MM.1S (cell line): ENCODE results near the gene SERBP1.

Source experiments
- DNase-seq: peaks from one replicate; pipeline ENCODE4 v3.0.0-alpha.2; 2015
- H2AFZ ChIP-seq: fragments of 300-600 bp; sonication (generic); 2 replicates; pipeline ENCODE4 v1.6.0; 2016; ENCODE audit warnings: antibody characterized with exemption, low read length
- H3F3A ChIP-seq: fragments of 300-600 bp; sonication (generic); 2 replicates; pipeline ENCODE4 v1.6.1; 2016; ENCODE audit warnings: mild to moderate bottlenecking, antibody characterized with exemption, low read length, moderate library complexity, mixed read lengths; ENCODE audit not compliant: insufficient read depth
- H3K27ac ChIP-seq: fragments of 300-600 bp; sonication (generic); 2 replicates; pipeline ENCODE4 v1.5.1; 2016; ENCODE audit warnings: mild to moderate bottlenecking, low read length
- H3K27me3 ChIP-seq: fragments of 300-600 bp; sonication (generic); replicated peaks from 2 replicates; pipeline ENCODE4 v1.6.0; 2016; ENCODE audit warnings: low read length; ENCODE audit not compliant: insufficient read depth
- H3K36me3 ChIP-seq: fragments of 300-600 bp; sonication (generic); replicated peaks from 2 replicates; pipeline ENCODE4 v1.6.1; 2016; ENCODE audit warnings: mild to moderate bottlenecking, low read length, mixed read lengths; ENCODE audit not compliant: insufficient read depth
- H3K4me1 ChIP-seq: fragments of 300-600 bp; sonication (generic); 2 replicates; pipeline ENCODE4 v1.6.1; 2016; ENCODE audit warnings: low read length, mixed read lengths
- H3K4me2 ChIP-seq: fragments of 300-600 bp; sonication (generic); 2 replicates; pipeline ENCODE4 v1.6.0; 2016; ENCODE audit warnings: low read depth, low read length
- H3K4me3 ChIP-seq: fragments of 300-600 bp; sonication (generic); 2 replicates; pipeline ENCODE4 v1.5.1; 2016; ENCODE audit warnings: low read length, mixed read lengths
- H3K79me2 ChIP-seq: fragments of 300-600 bp; sonication (generic); 2 replicates; pipeline ENCODE4 v1.6.1; 2016; ENCODE audit warnings: mixed run types, low read length, mixed read lengths
- H3K9ac ChIP-seq: fragments of 300-600 bp; sonication (generic); 2 replicates; pipeline ENCODE4 v1.6.1; 2016; ENCODE audit warnings: low read length, mixed read lengths
- H3K9me2 ChIP-seq: fragments of 300-600 bp; sonication (generic); replicated peaks from 2 replicates; pipeline ENCODE4 v1.6.1; 2016; ENCODE audit warnings: mild to moderate bottlenecking, low read length, mixed read lengths; ENCODE audit not compliant: insufficient read depth
- H3K9me3 ChIP-seq: fragments of 300-600 bp; sonication (generic); replicated peaks from 2 replicates; pipeline ENCODE4 v1.6.1; 2016; ENCODE audit warnings: mild to moderate bottlenecking, low read length, mixed read lengths; ENCODE audit not compliant: insufficient read depth
- H4K20me1 ChIP-seq: fragments of 300-600 bp; sonication (generic); 2 replicates; pipeline ENCODE4 v1.6.1; 2016; ENCODE audit warnings: mild to moderate bottlenecking, low read length, moderate library complexity, mixed read lengths; ENCODE audit not compliant: insufficient read depth
- EZH2 ChIP-seq: fragments of 300-600 bp; sonication (generic); optimal IDR thresholded peaks from 2 replicates; pipeline ENCODE3; 2017; ENCODE audit warnings: low read depth, mild to moderate bottlenecking, antibody characterized with exemption, low read length, mixed read lengths
- EZH2phosphoT487 ChIP-seq: fragments of 300-600 bp; sonication (generic); IDR thresholded peaks from 2 replicates; pipeline ENCODE4 v1.6.1; 2018; ENCODE audit warnings: antibody characterized with exemption, low read length
- TF ChIP-seq, protein P1 (sequence below): fragments of 300-600 bp; sonication (generic); IDR thresholded peaks from 2 replicates; pipeline ENCODE4 v1.5.1; 2016; ENCODE audit warnings: antibody characterized with exemption, low read length, mixed read lengths

Gene SERBP1

DNA sequence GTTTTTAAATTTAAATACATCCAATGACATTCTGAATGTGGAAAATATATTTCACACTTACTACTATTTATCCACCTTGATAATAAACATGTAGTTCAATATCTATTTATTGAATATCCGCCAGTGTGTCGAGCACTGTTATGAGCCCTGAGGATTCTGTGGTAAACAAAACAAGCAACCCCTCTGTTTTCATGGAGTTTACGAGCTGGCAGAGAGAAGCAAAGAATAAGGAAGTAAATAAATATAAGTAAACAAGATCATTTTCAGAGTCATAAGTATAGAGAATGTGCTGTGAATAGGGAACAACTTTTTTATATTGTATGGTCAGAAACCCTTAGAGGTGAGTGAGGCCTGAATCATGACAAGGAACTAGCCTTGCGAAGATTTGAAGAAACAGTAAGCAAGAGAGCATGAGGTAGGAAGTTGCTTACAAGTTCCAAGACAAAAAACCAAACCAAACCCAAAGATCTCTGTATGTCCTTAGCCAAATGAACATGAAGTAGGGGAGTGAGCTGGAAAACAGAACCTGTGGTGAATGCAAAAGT is 6.4 kb upstream of the SERBP1 start:
- no peaks in the 10 kb centered on the region for H3K9me2 ChIP-seq
- no peaks in the 10 kb centered on the region for H3K27me3 ChIP-seq
- no peaks in the 10 kb centered on the region for H3K36me3 ChIP-seq
- peaks cover 7% of the 10 kb centered on the region; the same call in 1 of the 2 replicates for H3K79me2 ChIP-seq
- H3K9me3 ChIP-seq: no peaks in the 10 kb centered on the region
- H3K27ac ChIP-seq: no peak overlapping the region
- no peak overlapping the region for H3K4me2 ChIP-seq
- DNase-seq: no peak
- no peak overlapping the region for H3K4me3 ChIP-seq
- H3F3A ChIP-seq: peaks cover 4% of the 10 kb centered on the region; the same call in 1 of the 2 replicates
- TF ChIP-seq, protein P1, sequence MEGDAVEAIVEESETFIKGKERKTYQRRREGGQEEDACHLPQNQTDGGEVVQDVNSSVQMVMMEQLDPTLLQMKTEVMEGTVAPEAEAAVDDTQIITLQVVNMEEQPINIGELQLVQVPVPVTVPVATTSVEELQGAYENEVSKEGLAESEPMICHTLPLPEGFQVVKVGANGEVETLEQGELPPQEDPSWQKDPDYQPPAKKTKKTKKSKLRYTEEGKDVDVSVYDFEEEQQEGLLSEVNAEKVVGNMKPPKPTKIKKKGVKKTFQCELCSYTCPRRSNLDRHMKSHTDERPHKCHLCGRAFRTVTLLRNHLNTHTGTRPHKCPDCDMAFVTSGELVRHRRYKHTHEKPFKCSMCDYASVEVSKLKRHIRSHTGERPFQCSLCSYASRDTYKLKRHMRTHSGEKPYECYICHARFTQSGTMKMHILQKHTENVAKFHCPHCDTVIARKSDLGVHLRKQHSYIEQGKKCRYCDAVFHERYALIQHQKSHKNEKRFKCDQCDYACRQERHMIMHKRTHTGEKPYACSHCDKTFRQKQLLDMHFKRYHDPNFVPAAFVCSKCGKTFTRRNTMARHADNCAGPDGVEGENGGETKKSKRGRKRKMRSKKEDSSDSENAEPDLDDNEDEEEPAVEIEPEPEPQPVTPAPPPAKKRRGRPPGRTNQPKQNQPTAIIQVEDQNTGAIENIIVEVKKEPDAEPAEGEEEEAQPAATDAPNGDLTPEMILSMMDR: no peak
- TF ChIP-seq EZH2phosphoT487 (no peak), EZH2 (no peak)
- H4K20me1 ChIP-seq: no peaks in the 10 kb centered on the region
- no peak overlapping the region for H2AFZ ChIP-seq
- H3K4me1 ChIP-seq: peaks cover 5% of the 10 kb centered on the region
- no peak overlapping the region for H3K9ac ChIP-seq

DNA sequence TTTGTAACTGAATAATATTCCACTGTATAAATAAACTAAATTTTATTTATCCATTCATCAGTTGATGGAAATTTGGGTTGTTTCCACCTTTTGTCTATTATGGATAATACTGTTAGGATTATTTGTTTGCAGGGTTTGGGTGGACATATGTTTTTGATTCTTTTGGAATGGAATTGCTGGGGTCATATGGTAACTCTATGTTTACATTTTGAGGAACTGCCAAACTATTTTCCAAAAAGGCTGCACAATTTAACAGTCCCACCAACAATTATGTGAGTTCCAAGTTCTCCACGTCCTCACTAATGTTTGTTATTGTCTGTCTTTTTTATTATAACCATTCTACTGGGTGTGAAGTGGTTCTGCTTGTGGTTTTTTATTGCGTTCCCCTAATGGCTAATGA is 4.3 kb upstream of the SERBP1 start:
- DNase-seq: no peak
- Histone ChIP-seq H3K9me2 (no peaks in the 10 kb centered on the region), H3K4me1 (peaks cover 10% of the 10 kb centered on the region), H3K9me3 (no peaks in the 10 kb centered on the region), H3K9ac (no peak overlapping the region), H2AFZ (no peak overlapping the region), H3K27me3 (no peaks in the 10 kb centered on the region), H3K4me2 (no peak overlapping the region), H3K4me3 (no peak overlapping the region), H3F3A (peaks cover 15% of the 10 kb centered on the region), H3K27ac (no peak overlapping the region), H4K20me1 (no peaks in the 10 kb centered on the region), H3K36me3 (no peaks in the 10 kb centered on the region), H3K79me2 (peaks cover 16% of the 10 kb centered on the region)
- no peak for TF ChIP-seq EZH2
- TF ChIP-seq, protein P1: no peak
- TF ChIP-seq EZH2phosphoT487: no peak

DNA sequence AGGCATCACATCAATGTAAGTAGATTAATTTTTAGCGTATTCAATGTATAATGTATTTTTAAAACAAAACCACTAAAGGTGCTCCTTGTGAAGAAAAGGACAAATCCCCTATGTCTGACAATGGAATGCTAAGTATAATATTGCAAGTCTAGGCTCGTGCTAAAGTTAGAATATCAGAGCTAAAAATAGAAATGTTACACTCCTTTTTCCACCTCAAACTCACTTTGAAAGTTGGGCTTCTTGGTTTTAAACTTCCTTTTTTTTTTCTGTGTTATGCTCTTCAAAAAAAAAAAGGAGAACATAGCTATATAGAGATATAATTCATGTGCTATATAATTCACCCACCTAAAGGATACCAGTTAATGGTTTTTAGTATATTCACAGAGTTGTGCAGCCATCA is 3.6 kb upstream of the SERBP1 start:
- Histone ChIP-seq H3K4me1 (peaks cover 10% of the 10 kb centered on the region), H3K27ac (no peak overlapping the region), H3K9me2 (no peaks in the 10 kb centered on the region), H3F3A (peaks cover 21% of the 10 kb centered on the region), H4K20me1 (peaks cover 2% of the 10 kb centered on the region; the same call in 1 of the 2 replicates), H3K27me3 (no peaks in the 10 kb centered on the region), H3K9ac (no peak overlapping the region), H3K79me2 (peaks cover 22% of the 10 kb centered on the region), H2AFZ (no peak overlapping the region), H3K4me3 (no peak overlapping the region), H3K9me3 (no peaks in the 10 kb centered on the region), H3K36me3 (no peaks in the 10 kb centered on the region), H3K4me2 (no peak overlapping the region)
- TF ChIP-seq EZH2phosphoT487 (no peak), EZH2 (no peak)
- TF ChIP-seq, protein P1: no peak
- no peak for DNase-seq
